MG63 (cell line): Measurements from ENCODE around the gene RETSAT. TPM values are rescaled to one million over a fixed set of nuclear protein-coding genes. Genes with fewer than 3 reads are reported as not detected.
A peak's percentile ranks its signal among the peaks of the same experiment; 100 is the strongest.
"Not testable (repeated sequence)": the region's sequence is repeated elsewhere in the genome, so short reads cannot be mapped to it uniquely, and the experiment has no call there.

ENCODE experiments used
- DNase-seq: peaks from one replicate; pipeline ENCODE4 v3.0.0-alpha.2; 2020
- H3K27me3 ChIP-seq: fragments of 250-450 bp; sonication (Bioruptor Pico); 2 replicates; pipeline ENCODE4 v1.5.1; 2020; ENCODE audit warnings: mild to moderate bottlenecking, moderate library complexity
- H3K36me3 ChIP-seq: fragments of 250-450 bp; sonication (Bioruptor Pico); 2 replicates; pipeline ENCODE4 v1.5.1; 2020; ENCODE audit warnings: mild to moderate bottlenecking, moderate library complexity
- H3K4me3 ChIP-seq: fragments of 250-450 bp; sonication (Bioruptor Pico); 2 replicates; pipeline ENCODE4 v1.5.1; 2020; ENCODE audit warnings: mild to moderate bottlenecking, moderate library complexity
- H3K9me3 ChIP-seq: fragments of 250-450 bp; sonication (Bioruptor Pico); 2 replicates; pipeline ENCODE4 v1.5.1; 2020; ENCODE audit warnings: mild to moderate bottlenecking, moderate library complexity
- total RNA-seq: library from RNA; depleted of rRNA; stranded (reverse); fragments of >200 nt; shearing (Covaris generic); gene quantifications from 2 replicates; pipeline ENCODE4 v1.2.3, GENCODE V29; 2014; ENCODE audit warnings: low replicate concordance

RETSAT gene
- total RNA-seq, 1 experiment from 2014 or later: 40.1 TPM

DNA sequence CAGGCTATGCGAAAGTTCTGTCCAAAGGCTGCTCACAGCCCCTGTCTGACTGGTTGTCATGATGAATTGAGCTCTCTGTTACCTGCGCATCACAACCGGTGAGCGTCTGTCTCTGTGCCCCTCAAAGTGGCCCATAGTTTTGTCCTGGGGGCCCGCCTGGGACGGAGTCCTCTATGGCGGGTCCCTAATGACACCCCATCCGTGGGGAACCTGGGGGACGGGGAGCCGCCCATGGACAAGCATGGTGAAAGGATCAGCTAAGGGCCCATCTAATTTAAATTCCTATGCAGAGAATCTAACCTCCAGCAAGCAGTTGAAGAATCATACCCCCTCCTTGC is 714 bp upstream of the RETSAT start:
- H3K9me3 ChIP-seq: no peaks in the 10 kb centered on the region
- no peaks in the 10 kb centered on the region for H3K27me3 ChIP-seq
- H3K4me3 ChIP-seq: peak overlapping the region; percentile 90
- DNase-seq: no peak
- H3K36me3 ChIP-seq: peaks cover 48% of the 10 kb centered on the region

DNA sequence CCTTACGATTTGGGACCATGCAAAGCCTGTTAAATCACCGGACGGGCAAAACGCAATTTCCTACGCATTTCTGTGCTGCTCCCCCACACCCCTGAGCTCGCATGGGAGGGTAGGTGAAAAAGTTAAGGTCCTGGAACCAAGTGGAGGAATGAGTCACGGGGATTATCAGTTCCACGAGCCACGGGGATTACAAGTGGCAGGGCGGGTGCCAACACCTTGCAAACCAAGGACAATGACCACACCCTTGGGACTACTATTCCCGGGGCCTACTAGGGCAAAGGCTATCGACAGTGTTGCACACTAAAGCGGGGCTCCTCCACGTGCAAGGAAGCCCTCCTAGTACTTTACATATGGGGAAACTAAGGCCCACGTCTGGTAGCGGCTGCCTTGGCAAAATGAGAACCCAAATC is 447 bp downstream of the RETSAT start:
- Histone ChIP-seq H3K27me3 (no peaks in the 10 kb centered on the region), H3K36me3 (peaks cover 57% of the 10 kb centered on the region), H3K9me3 (no peaks in the 10 kb centered on the region), H3K4me3 (peak overlapping the region; percentile 90)
- peak; percentile 66 for DNase-seq

DNA sequence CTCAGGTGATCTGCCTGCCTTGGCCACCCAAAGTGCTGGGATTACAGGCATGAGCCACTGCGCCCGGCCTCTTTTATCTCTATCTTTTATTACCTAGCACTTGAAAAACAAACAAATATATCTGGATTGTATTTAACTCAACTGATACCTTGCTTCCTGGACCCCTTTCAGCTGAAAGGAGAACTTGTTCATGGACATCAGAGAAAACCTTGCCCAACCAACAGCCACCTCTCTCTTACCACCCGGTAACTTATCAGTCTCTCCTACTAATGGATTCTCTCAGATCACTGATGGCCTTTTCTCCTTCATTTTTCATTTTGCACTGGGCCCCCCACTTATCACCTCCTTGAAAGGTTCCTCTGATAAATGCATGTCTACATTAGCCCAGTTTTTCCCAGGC is 6.7 kb downstream of the RETSAT start:
- H3K36me3 ChIP-seq: peaks cover 37% of the 10 kb centered on the region
- DNase-seq: no peak
- H3K4me3 ChIP-seq: no peak overlapping the region
- no peaks in the 10 kb centered on the region for H3K9me3 ChIP-seq
- H3K27me3 ChIP-seq: no peaks in the 10 kb centered on the region

DNA sequence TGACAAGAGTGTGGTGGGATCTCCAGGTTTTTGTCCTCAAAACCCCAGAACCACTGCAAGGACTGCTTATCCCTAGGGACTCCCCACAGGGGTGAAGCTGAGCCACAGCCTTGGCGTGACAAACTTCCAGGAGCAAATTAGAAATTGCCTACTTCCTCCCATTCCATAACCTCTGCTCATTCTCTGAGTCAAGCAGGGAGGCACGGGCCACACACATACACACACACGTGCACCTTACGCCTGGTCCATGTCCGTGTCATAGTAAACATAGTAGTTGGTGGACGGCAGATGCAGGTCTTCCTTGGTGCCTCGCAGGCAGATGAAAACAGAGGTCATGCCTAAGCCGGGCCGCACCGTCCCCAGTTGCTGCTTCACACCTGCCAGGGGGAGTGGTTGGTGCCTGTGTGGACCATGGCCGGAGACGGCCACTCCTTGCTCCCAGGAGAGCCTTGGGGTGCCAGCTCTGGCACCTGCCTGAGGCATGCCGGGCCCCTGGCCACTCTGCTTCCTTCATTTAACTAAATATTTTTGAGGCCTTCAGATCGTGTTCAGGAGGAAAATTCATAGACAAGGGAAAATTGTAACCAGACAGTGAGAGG is 9.9 kb downstream of the RETSAT start:
- Histone ChIP-seq H3K9me3 (no peaks in the 10 kb centered on the region), H3K36me3 (peaks cover 19% of the 10 kb centered on the region), H3K4me3 (no peak overlapping the region), H3K27me3 (no peaks in the 10 kb centered on the region)
- DNase-seq: no peak

DNA sequence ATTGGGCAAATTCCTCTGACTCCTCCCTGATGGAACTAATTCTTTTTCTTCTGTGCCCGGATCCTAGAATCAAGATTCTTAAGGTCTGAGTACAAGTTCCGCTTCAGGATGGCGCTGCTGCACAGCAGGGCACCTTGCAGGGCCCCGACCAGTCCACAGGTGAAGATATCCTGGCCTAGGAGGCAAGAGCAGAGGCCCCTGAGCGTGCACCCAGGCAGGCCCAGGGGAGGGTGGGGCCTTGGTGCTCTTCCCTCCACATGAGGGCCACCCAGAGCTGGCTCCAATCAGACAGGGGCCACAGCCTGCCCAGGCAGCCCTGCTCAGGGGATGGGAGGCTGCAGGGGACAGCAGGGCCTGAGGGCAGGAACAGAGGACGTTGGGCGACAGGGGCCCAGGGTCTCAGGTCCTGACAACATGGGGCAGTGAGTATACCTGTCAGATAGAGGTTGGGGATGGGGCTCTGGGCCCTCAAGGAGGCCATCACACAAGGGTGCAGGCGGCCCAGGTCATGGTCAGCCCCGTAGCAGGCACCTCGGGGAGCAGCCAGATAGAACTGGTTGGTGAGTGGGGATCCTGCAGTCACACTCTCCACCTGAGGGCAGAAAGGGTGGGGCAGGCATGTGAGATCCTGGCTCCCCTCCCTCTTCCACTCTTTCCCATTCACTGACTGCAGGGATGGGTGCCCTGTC is 11.0 kb downstream of the RETSAT start:
- not testable (repeated sequence) for H3K27me3 ChIP-seq, H3K9me3 ChIP-seq, DNase-seq, H3K4me3 ChIP-seq
- H3K36me3 ChIP-seq: peaks cover 15% of the 10 kb centered on the region

DNA sequence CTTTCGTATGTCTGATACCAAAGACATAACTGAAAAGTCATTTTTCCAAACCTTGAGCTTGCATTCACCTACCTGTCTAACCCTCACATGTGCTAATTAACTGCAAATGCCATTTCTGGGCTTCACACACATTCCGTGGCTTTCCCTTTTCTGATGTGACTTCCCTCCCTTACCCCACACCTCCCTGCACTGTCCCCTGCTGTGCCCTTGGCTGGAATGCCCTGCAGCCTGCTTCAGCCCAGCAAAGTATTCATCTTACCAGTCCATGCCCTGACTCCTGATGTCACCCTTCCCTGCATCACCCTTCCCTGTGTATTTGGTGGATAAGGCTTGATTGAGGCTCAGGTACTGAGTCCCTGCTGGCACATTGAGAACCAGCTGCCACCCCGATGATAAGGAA is 12.2 kb downstream of the RETSAT start:
- DNase-seq: no peak
- no peak overlapping the region for H3K4me3 ChIP-seq
- peaks cover 14% of the 10 kb centered on the region; the same call in 1 of the 2 replicates for H3K36me3 ChIP-seq
- 0 out of 2 replicates have a peak, but pooled peaks cover 2% of the 10 kb centered on the region for H3K27me3 ChIP-seq
- no peaks in the 10 kb centered on the region for H3K9me3 ChIP-seq

DNA sequence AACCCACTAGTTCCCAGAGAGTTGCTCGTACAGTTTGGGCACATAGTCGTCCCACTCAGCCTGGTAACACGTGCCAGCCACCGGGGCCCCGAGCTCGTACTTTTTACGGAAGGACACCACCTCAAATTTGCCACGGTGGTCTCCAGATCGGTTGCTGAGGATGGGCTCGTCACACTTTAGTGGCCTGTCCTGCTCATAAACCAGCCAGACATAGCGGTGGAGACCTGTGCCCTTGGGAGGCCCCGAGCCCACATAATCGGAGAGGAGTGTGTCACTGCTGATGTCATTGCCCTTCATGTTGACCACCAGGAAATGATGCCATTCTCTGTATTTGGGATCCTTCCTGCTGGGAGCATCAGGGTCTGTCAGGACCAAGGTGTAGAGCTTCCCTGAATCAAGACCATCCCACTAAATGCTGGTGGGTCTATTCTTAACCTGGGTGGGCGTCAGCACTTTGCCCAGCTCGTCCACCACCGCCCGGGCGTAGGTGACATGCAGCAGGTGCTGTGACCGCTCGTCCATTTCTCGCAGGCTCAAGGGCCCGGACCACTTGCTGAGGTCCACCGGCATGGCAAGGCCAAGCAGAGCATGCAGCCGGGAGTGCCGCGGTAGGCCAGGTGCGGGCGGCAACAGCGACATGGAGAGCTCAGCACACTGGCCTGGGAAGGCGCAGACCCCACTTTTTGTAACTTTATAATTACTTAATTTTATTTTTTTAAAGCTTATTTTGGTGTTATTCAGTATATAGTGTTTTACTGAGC is 12.9 kb downstream of the RETSAT start:
- no peak for DNase-seq
- peaks cover 10% of the 10 kb centered on the region; the same call in 1 of the 2 replicates for H3K36me3 ChIP-seq
- H3K4me3 ChIP-seq: no peak overlapping the region
- no peaks in the 10 kb centered on the region for H3K9me3 ChIP-seq
- H3K27me3 ChIP-seq: 0 out of 2 replicates have a peak, but pooled peaks cover 2% of the 10 kb centered on the region

DNA sequence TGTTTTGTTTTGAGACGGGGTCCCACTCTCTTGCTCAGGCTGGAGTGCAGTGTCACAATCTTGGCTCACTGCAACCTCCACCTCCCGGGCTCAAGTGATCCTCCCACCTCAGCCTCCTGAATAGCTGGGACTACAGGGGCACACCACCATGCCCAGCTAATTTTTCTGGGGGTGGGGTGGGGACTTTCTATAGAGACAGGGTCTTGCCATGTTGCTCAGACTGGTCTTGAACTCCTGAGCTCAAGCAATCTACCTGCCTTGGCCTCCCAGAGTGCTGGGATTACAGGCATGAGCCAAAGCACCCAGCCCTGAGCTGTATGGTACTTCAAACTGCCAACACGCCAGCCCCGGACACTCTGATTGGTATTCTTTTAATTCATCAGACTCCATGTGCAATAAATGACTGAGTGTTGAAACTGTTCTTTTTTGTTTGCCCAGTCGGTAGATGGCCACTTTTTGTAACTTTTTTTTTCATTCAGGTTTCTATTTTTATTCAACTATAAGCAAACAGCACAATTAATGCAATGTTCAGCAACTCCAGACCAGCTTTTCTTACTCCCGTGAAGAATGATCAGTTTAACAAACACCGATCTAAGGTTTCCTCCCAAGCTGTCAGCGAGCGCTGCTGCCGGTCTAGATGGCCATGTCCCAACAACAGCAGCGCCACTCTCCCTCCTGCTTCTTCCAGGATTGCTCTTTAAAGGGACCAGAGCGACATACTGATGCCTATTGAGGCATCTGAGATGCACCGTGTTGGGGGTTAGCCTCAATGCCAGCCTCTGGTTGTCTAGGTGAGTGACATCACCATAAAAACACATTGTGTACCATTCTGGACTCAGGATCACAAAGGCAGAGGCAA is 14.1 kb downstream of the RETSAT start:
- H3K27me3 ChIP-seq: 0 out of 2 replicates have a peak, but pooled peaks cover 2% of the 10 kb centered on the region
- H3K9me3 ChIP-seq: no peaks in the 10 kb centered on the region
- DNase-seq: no peak
- peaks cover 6% of the 10 kb centered on the region; the same call in 1 of the 2 replicates for H3K36me3 ChIP-seq
- no peak overlapping the region for H3K4me3 ChIP-seq

DNA sequence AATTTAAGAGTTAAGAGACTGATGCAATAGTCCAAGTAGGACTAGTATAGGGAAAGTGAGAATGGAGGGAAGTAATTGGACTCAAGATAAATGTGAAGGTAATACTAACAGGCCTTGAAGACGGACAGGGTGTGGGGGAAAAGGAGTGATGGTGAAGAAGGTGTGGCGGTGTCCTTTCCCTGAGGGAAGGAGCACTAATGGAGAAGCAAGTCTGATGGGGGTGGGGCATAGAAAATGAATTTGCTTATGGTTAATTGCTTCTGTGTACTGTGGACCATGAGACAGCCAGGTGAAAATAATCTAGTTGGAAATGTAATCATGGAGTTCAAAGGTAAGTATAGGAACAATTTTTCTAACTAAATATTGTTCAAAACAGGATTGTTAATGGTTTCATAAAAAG is 19.4 kb downstream of the RETSAT start:
- DNase-seq: no peak
- H3K36me3 ChIP-seq: no peaks in the 10 kb centered on the region
- no peak overlapping the region for H3K4me3 ChIP-seq
- 0 out of 2 replicates have a peak, but pooled peaks cover 2% of the 10 kb centered on the region for H3K27me3 ChIP-seq
- H3K9me3 ChIP-seq: no peaks in the 10 kb centered on the region

DNA sequence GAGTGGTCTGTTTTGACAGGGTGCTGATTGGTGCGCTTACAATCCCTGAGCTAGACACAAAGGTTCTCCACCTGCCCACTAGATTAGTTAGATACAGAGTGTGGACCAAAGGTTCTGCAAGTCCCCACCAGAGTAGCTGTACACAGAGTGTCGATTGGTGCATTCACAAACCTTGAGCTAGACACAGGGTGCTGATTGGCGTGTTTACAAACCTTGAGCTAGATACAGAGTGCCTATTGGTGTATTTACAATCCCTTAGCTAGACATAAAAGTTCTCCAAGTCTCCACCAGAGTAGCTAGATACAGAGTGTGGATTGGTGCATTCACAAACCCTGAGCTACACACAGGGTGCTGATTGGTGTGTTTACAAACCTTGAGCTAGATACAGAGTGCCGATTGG is 20.5 kb downstream of the RETSAT start:
- not testable (repeated sequence) for H3K27me3 ChIP-seq, DNase-seq, H3K4me3 ChIP-seq, H3K9me3 ChIP-seq, H3K36me3 ChIP-seq

DNA sequence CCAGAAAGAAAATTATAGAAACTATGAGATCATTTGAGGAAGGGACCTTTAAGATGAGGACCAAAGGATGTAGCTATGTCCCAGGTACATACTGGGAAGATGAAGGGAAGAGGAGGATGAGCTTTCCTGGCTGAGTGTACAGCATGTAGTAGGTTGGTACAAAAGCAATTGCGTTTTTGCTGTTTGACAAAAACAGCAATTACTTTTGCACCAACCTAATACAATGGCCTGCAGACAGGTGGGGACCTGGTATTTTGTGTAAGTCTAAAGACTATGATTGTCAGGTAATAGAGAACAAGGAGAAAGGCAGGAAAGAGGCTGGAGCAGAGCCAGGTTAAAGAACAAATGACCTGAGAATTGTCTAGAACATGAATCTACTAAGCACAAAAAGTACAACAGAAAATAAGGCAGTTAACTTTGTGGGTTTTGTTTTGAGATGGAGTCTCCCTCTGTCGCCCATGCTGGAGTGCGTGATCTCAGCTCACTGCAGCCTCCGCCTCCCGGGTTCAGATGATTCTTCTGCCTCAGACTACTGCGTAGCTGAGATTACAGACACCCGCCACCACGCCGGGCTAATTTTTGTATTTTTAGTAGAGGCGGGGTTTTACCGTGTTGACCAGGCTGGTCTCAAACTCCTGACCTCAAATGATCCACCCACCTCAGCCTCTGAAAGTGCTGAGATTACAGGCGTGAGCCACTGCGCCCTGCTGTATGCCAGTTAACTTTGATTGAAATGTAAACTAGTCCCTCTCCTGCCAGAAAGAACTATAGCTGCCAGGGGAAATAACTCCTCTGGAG is 23.3 kb downstream of the RETSAT start:
- DNase-seq: no peak
- H3K9me3 ChIP-seq: no peaks in the 10 kb centered on the region
- H3K27me3 ChIP-seq: no peaks in the 10 kb centered on the region
- H3K36me3 ChIP-seq: peaks cover 12% of the 10 kb centered on the region
- H3K4me3 ChIP-seq: no peak overlapping the region

DNA sequence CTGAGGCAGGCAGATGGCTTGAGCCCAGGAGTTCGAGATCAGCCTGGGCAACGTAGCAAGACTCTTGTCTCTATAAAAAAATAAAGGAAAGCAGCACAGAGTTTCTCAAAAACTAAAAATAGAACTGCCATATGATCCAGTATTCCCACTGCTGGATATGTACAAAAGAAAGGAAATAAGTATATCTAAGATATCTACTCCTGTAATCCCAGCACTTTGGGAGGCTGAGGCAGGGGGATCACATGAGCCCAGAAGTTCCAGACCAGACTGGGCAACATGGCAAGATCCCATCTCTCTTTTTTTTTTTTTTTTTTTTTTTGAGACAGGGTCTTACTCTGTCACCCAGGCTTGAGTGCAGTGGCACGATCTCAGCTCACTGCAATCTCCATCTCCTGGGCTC is 24.6 kb downstream of the RETSAT start:
- not testable (repeated sequence) for H3K27me3 ChIP-seq, H3K4me3 ChIP-seq, DNase-seq, H3K9me3 ChIP-seq
- peaks cover 25% of the 10 kb centered on the region for H3K36me3 ChIP-seq

DNA sequence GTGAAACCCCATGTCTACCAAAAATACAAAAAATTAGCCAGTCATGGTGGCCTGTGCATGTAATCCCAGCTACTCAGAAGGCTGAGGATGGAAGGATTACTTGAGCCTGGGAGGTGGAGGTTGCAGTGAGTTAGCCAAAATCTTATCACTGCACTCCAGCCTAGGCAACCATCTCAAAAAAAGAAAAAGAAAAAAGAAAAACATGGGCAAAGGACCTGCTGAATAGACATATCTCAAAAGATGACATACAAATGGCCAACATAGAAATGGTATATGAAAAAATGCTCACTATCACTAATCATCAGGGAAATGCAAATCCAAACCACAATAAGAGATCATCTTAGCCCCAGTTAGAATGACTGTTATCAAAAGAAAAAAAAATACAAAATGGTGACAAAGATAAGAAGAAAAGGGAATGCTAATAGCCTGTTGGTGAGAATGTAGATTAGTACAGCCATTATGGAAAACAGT is 25.1 kb downstream of the RETSAT start:
- no peaks in the 10 kb centered on the region for H3K9me3 ChIP-seq
- no peaks in the 10 kb centered on the region for H3K27me3 ChIP-seq
- no peak for DNase-seq
- H3K4me3 ChIP-seq: no peak overlapping the region
- peaks cover 30% of the 10 kb centered on the region for H3K36me3 ChIP-seq

DNA sequence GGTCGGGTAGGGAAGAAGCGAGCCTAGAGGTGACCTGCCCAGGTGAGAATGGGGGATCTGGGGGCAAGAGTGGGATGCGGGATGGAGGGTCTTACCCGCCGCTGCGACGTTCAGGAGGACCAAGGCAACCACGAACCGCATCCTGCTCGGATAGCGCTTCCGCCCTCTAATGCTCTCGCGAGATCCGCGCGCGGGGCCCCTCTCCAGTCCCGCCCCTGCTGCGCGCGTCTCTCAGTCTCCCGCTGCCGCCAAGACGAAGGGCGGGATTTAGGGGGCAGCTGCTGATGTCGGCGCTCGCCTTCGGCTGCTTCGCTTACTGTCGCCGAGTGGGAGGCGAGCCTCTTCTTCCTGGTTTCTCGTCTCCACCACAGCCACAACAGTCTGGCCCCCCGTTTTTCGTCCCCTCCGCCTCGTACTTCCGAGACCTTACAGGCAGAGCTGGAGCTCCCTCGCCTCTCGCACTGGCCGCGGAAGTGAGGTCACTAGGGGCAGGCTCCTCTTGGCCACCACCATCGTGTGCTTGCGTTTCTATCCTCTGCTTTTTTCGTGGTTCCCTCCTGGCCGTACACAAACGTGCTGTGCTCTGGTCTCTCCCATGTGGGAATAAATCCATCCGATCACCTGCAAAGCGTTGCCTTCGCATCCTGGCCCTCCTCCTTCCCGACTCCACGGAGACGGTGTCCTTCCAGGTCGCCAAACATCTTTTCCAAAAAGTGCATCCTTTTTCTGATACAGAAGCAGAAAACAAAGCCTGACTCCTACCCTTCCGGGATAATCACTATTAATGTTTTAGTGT is 26.3 kb downstream of the RETSAT start, which contains the start of gene TGOLN2:
Gene TGOLN2, minus strand, starts transcription at position 168 of the 796 bp plus-strand sequence. Its CDS starts 27 bp downstream, at position 141.
- Histone ChIP-seq H3K36me3 (peaks cover 42% of the 10 kb centered on the region), H3K27me3 (no peaks in the 10 kb centered on the region), H3K9me3 (no peaks in the 10 kb centered on the region), H3K4me3 (peak within 1 kb of the TSS; percentile 64)
- peak; percentile 90 for DNase-seq

DNA sequence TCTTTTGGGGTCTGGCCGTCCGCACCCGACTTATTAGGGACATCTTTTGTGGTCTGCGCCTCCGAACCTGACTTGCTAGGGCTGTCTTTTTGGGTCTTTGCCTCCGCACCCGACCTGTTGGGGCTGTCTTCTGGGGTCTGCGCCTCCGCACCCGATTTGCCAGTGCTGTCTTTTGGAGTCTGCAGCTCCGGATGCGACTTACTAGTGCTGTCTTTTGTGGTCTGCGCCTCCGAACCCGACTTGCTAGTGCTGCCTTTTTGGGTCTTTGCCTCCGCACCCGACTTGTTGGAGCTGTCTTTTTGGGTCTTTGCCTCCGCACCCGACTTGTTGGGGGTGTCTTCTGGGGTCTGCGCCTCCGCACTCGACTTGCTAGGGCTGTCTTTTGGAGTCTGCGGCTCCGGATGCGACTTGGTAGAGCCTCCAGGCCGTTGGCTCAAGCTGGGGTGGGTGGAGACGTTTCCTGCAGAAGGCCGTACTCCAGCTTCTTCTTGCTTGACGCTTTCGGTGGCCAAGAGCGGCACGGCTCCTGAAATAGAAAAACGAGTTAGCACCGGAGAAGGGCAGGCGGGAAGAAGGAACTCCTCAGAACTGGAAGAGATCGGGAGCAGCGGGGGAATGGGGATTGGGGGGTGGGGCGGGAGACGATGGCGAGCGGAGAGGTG is 27.0 kb downstream of the RETSAT start:
- Histone ChIP-seq H3K36me3 (peaks cover 48% of the 10 kb centered on the region), H3K27me3 (no peaks in the 10 kb centered on the region), H3K9me3 (no peaks in the 10 kb centered on the region), H3K4me3 (peak overlapping the region; percentile 64)
- peak; percentile 39 for DNase-seq
